Measurements from ENCODE around the gene PAX5. TPM values are rescaled to one million over a fixed set of nuclear protein-coding genes. Genes with fewer than 3 reads are reported as not detected.

The PAX5 gene
- total RNA-seq, 1 donor from 2014 or later = 0.06 TPM

GRCh38 chr9:36962691-36963090 is 71.4 kb downstream of the PAX5 start:
- peak; percentile 82 for DNase-seq (ENCODE audit: low spot score)

DNA sequence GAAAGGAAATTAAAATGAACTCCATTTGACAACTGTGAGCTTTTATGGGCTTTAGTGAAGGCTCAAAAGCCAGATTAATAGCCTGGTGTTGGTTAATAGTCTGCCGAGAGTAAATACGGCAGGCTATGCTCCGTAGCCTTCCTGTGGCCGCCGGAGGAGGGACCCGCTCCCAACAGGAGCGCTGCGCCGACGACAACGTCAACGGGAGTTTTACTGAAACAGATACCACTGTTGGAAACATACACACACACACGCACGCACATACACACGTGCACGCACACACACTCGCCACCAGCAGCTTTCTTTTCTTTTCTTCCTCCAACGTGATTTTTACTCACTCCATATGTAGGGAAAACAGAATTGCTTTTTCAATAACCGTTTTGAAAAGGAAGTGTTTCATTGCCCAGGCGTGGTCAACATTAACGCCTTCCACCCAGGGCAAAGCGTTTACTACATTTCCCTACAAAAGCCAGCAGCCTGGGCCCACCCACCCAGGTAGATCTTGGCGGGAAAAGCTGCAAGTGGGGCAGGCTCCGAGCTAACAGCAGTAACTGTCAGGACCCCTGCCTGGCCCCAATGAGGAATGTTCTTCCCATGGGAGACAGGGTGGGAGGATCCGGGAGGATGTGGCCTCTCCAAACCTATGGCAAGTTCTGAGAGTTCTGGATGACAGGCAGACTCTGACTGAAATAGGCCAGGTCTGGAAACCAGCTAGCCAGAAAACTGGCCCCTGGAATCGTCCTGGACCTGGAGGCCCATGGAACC is 72.3 kb downstream of the PAX5 start:
- DNase-seq (ENCODE audit: low spot score) = peak; percentile 81

- peak; percentile 75 for DNase-seq (ENCODE audit: low spot score)
Observed at GRCh38 chr9:36961051-36961450, 73.0 kb downstream of the PAX5 start.

- peak; percentile 83 for DNase-seq (ENCODE audit: low spot score)
Observed at GRCh38 chr9:36960575-36960955, 73.5 kb downstream of the PAX5 start.

GRCh38 chr9:36959681-36960574 is 74.1 kb downstream of the PAX5 start:
- peak; percentile 76 for DNase-seq (ENCODE audit: low spot score)

- peak; percentile 75 for DNase-seq (ENCODE audit: low spot score)
Observed at GRCh38 chr9:36956908-36957307, 77.2 kb downstream of the PAX5 start.

DNA sequence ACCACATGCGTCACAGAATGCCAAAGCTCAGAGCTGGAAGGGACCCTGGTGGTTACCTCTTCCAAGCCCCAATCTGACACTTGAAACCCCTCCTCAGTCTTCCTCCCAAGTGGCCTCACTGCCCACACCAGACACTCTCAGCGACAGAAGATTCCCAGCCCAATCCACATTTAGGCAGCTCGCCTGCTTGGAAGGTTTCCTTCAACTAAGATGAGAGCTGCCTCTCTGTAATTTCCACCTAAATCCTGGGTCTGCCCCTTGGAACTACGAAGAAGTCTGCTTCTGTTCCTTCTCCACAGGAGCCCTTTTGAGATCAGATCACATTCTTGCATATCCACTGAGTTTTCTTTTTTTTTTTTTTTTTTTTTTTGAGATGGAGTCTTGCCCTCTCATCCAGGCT is 83.7 kb downstream of the PAX5 start:
- DNase-seq (ENCODE audit: low spot score) = peak; percentile 28

DNA sequence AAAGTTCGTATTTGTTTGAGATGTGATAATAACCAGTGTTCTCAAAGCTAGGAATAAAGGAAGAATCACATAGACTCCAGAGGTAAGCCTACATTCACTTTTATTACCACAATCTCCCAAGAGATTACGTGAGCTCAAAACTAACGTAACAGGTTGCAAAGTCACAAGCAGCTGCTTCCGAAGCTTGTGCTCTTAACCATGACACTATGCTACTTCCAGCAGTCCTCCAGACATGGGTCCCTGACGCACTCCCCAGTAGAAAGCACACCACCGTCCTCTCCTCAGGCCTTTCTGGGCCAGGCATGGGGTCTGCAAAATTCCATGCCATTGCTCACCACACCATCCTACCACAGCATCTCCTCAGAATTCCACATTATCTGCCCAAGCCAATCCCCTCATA is 84.6 kb downstream of the PAX5 start:
- DNase-seq (ENCODE audit: low spot score) = peak; percentile 26

DNA sequence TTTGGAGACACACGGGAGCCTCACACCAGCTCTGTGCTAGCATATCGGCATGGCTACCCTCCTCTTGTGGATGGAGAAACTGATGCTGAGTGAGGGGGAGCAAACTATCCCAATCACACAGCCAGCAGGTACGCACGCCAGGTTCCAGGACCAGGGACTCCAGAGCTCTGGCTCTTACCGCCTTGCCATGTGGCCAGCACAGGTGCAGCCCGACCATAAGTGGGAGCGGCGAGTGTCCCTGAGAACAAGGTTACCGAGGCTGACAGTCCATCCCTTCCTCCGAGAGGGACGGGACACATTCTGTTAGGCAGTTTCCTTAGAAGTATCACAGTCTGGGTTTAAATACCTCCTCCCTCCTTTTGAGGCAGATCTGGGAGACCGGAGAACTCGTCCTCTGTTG is 86.0 kb downstream of the PAX5 start:
- DNase-seq (ENCODE audit: low spot score) = peak; percentile 64

DNA sequence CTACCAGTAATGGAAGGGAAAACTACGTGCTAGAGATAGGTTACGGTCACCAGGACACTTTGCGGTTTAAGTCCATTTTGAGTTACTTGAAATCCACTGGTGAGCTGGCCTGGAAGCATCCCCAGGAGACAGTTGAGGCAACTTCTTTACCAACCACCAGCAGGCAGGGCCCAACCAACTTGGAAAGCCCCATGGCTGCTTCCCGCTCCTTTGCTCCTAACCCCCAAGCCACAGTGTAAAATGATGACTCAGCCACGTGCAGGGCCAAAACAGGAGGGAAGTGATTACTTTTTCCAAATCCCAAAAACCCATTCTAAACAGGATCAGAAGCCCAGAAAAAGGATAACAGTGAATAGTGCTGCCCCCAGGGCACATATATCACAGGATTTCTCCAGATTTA is 87.4 kb downstream of the PAX5 start:
- DNase-seq (ENCODE audit: low spot score) = peak; percentile 53

GRCh38 chr9:36945999-36946398 is 88.1 kb downstream of the PAX5 start:
- DNase-seq (ENCODE audit: low spot score) = peak; percentile 47

DNA sequence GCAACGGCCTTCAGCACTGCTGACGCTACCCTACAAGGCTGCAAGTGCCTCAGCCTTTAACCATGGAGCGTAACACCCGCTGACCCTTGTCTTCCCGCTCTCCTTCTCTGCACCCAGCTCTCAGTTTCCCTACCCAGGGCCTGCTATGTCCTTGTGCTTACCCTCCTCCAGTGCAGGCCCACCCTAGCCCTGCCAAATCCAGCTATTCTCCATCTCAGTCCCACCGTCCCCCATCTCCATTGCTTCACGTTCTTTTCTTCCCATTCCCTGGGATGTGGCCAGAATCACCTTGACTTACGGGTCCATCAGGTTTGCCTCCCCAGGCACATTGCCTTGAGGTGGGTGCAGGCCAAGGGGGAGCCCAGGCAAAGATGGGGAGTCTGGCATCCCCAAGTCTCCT is 91.2 kb downstream of the PAX5 start:
- peak; percentile 65 for DNase-seq (ENCODE audit: low spot score)

- DNase-seq (ENCODE audit: low spot score) = peak; percentile 57
Observed at GRCh38 chr9:36941441-36941840, 92.6 kb downstream of the PAX5 start.

DNA sequence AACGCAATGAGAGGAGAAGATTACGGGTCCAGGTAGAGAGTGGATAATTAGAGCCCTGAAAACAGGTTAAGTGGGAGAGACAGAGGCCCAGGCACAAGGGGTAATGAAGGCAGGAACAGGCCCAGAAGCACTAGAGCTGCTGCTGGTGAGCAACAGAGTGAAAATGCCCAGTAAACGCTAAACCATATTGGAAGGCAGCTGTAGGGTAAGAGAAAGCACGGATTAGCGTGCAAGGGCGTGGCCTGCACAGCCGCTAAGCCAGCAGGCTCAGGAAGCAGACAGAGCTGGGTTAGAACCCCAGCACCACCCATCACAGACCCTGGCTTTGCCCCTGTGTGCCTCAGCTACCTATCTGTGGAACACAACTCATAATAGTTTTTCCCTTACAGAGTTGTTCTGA is 93.2 kb downstream of the PAX5 start:
- DNase-seq (ENCODE audit: low spot score) = peak; percentile 9

- DNase-seq (ENCODE audit: low spot score) = peak; percentile 71
Observed at GRCh38 chr9:36940500-36940853, 93.6 kb downstream of the PAX5 start.

DNA sequence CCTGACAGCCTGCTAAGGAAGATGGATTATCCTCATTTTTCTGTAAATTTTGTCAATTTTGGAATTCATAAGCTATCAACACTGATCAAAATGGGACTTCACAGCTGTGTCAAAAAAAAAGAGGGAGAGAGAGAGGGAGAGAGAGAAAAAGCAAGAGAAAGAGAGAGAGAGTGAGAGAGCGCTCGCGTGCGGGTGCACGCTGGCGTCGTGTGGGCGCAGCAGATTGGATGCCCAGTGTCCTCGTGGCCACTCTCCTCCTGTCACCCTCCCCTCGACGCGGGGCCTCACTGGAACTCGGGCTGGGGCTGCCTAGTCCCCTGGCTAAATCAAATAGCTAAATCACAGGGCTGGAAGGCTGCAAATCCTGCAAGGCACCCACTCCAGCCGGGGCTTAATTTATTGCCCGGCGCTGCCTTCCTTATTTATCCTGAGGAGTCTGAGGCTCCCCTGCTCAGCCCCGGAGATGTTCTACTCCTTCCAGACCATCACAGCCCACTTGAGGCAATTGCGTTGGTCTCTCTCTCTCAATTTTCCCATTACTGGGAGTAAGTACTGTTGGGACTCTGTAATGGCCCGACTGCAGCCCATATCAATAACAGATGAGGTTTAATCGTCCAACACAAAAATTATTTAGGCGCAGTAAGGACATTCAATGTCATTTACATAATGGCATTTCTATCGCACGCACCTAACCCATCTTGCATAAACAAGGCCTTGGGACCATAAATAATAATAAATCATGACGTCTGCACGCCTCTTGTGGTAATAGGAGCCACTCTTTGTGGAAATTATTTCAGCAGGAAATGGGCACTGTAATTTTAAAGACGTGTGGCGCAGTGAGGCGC is 94.2 kb downstream of the PAX5 start:
- peak; percentile 81 for DNase-seq (ENCODE audit: low spot score)

DNA sequence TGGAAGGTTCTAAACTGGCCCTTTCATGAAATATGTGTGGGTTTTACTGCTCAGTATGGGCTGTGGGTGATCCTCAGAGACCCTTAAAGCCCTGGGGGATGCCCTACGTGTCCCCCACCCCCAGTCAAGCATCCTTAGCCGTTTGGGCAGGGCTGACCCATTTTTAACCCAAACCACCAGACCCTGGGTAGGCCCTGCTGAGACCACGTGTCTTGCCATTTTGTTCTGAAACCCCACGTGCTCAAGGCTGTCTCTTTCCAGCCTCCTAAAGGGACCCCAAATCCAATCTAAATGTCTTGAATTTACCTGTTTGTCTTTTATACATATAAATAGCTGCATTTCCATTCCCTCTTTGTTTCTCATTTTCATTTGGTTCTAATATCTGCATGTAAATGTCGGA is 94.9 kb downstream of the PAX5 start:
- peak; percentile 11 for DNase-seq (ENCODE audit: low spot score)

DNA sequence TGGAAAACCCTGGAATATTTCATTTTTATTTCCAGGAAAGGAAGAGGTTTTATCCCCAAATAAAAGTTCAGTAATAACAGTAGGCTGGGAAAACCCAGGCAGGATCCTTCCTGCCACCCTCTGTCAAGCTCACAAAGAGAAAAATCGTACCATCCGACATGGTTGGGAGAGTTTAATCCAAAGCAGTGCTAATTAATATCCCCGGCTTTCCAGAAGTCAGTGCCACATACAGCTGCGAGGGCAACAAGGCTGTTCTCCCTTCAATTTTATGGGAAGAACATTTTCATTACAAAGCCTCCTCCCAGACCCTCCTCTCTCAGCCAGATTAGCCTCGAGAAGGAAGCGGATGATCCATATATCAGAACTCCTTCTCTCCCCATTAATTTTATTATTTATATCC is 95.5 kb downstream of the PAX5 start:
- no peak for DNase-seq (ENCODE audit: low spot score)

GRCh38 chr9:36937951-36938350 is 96.1 kb downstream of the PAX5 start:
- no peak for DNase-seq (ENCODE audit: low spot score)

- peak; percentile 78 for DNase-seq (ENCODE audit: low spot score)
Observed at GRCh38 chr9:36937346-36937745, 96.7 kb downstream of the PAX5 start.

DNA sequence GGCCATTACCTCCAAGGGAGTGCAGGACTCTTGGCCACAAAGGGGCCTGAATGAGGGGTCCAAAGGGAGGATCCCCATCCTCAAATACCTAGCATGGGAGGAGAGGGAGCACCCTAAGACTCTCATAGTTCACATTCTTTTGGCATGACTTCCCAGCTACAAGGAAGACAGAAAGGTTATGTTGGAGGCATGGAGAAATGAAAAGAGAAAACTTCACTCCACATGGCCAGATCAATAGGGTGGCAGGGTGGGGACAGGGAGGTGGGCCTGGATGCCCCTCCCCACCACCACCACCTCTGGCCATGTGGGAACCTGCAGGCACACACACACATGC is 97.6 kb downstream of the PAX5 start:
- DNase-seq (ENCODE audit: low spot score) = no peak

Measured in mesenteric fat pad (tissue), 1 donor.